HepG2 (cell line): ENCODE data around the gene ANKRD12. TPM values are rescaled to one million over a fixed set of nuclear protein-coding genes. Genes with fewer than 3 reads are reported as not detected.

Source experiments
- NCOA2 ChIP-seq: sonication (generic); formaldehyde crosslinking; IDR thresholded peaks from 2 replicates; pipeline ENCODE4 v1.8.0; 2022; ENCODE audit warnings: inconsistent platforms
- NFIB ChIP-seq: sonication (generic); formaldehyde crosslinking; IDR thresholded peaks from 2 replicates; pipeline ENCODE4 v1.9.0; 2021; ENCODE audit warnings: missing genetic modification reagents, mild to moderate bottlenecking, borderline replicate concordance
- ZBTB42 ChIP-seq: sonication (generic); formaldehyde crosslinking; IDR thresholded peaks from 2 replicates; pipeline ENCODE4 v1.5.0; 2020; ENCODE audit warnings: mild to moderate bottlenecking, missing genetic modification reagents
- ZNF563 ChIP-seq: sonication (generic); formaldehyde crosslinking; IDR thresholded peaks from 2 replicates; pipeline ENCODE4 v1.8.0; 2022; ENCODE audit warnings: mild to moderate bottlenecking, moderate library complexity, missing genetic modification reagents
- ZNF598 ChIP-seq: sonication (generic); formaldehyde crosslinking; IDR thresholded peaks from 2 replicates; pipeline ENCODE4 v1.5.1; 2020; ENCODE audit warnings: mild to moderate bottlenecking, missing genetic modification reagents, borderline replicate concordance
- ZSCAN30 ChIP-seq: sonication (generic); formaldehyde crosslinking; IDR thresholded peaks from 2 replicates; pipeline ENCODE4 v1.5.0; 2020; ENCODE audit warnings: mild to moderate bottlenecking, missing genetic modification reagents
- polyA plus RNA-seq, 8 experiments: library from polyadenylated mRNA; depleted of rRNA in 3 of 8; stranded (reverse) in 7 of 8; unstranded in 1 of 8; fragments of >200 nt; fragmentation: Illumina TruSeq in 4 of 8; extraction: Trizol in 4 of 8; gene quantifications; 2 replicates each; pipeline versions ENCODE4 v1.2.1 to v1.2.3, GENCODE V29; 2011 to 2016; ENCODE audit warnings: low read depth in 4 of 8, missing spikeins in 1 of 8, mixed read lengths in 1 of 8; ENCODE audit not compliant: insufficient read depth in 1 of 8
- total RNA-seq, 5 experiments: library from RNA; depleted of rRNA; stranded (reverse); fragments of >200 nt; fragmentation: Illumina TruSeq; extraction: Trizol; gene quantifications; 2 replicates each; pipeline ENCODE4 v1.2.3, GENCODE V29; 2016; ENCODE audit warnings: low read depth in 1 of 5
- TF ChIP-seq, protein P1 (sequence below): sonication (generic); formaldehyde crosslinking; IDR thresholded peaks from 2 replicates; pipeline ENCODE4 v1.4.0; 2020; ENCODE audit warnings: missing genetic modification reagents
- TF ChIP-seq, protein P2 (sequence below): sonication (generic); formaldehyde crosslinking; IDR thresholded peaks from 2 replicates; pipeline ENCODE4 v1.9.0; 2022; ENCODE audit warnings: low read depth, missing genetic modification reagents

Gene ANKRD12
- total and polyA plus RNA-seq, 2 of the 13 experiments (the other 11 are each of a cell fraction or from before 2014, with no cell fraction given), result 6.0 to 23.2 TPM

DNA sequence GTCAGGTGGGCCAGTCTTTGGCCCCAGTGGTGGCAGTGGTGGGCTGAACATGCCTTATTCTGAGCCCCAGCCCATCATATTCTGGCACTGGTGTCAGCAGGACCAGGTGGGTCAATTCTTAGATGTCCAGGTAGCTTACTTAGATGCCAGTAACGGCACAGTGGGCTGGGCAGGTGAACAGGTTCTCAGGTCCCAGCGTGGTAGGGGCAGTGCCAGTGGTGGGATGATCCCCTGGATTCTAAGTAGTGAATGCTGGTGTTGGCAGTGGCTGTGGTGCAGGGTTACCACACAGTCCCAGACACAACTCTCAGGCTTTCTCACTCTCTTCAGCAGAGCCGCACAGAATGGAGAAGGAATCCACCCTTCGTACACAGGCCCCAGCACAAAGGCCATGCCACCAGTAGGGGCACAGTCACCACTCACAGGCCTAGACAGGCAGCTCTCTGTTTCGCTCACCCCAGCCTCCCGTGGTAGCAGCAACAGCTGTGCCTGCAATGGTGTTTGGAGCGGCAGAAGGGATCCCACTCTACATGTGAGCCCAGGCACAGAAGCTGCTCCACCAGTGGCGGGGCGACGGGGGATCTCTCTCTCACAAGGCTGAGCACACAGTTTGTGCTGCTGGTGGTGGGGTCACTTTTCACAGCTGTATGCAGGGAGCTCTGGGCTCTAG is 97.3 kb downstream of the ANKRD12 start (continued):
- TF ChIP-seq, protein P1, sequence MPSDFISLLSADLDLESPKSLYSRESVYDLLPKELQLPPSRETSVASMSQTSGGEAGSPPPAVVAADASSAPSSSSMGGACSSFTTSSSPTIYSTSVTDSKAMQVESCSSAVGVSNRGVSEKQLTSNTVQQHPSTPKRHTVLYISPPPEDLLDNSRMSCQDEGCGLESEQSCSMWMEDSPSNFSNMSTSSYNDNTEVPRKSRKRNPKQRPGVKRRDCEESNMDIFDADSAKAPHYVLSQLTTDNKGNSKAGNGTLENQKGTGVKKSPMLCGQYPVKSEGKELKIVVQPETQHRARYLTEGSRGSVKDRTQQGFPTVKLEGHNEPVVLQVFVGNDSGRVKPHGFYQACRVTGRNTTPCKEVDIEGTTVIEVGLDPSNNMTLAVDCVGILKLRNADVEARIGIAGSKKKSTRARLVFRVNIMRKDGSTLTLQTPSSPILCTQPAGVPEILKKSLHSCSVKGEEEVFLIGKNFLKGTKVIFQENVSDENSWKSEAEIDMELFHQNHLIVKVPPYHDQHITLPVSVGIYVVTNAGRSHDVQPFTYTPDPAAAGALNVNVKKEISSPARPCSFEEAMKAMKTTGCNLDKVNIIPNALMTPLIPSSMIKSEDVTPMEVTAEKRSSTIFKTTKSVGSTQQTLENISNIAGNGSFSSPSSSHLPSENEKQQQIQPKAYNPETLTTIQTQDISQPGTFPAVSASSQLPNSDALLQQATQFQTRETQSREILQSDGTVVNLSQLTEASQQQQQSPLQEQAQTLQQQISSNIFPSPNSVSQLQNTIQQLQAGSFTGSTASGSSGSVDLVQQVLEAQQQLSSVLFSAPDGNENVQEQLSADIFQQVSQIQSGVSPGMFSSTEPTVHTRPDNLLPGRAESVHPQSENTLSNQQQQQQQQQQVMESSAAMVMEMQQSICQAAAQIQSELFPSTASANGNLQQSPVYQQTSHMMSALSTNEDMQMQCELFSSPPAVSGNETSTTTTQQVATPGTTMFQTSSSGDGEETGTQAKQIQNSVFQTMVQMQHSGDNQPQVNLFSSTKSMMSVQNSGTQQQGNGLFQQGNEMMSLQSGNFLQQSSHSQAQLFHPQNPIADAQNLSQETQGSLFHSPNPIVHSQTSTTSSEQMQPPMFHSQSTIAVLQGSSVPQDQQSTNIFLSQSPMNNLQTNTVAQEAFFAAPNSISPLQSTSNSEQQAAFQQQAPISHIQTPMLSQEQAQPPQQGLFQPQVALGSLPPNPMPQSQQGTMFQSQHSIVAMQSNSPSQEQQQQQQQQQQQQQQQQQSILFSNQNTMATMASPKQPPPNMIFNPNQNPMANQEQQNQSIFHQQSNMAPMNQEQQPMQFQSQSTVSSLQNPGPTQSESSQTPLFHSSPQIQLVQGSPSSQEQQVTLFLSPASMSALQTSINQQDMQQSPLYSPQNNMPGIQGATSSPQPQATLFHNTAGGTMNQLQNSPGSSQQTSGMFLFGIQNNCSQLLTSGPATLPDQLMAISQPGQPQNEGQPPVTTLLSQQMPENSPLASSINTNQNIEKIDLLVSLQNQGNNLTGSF, result no peak
- TF ChIP-seq, protein P2, sequence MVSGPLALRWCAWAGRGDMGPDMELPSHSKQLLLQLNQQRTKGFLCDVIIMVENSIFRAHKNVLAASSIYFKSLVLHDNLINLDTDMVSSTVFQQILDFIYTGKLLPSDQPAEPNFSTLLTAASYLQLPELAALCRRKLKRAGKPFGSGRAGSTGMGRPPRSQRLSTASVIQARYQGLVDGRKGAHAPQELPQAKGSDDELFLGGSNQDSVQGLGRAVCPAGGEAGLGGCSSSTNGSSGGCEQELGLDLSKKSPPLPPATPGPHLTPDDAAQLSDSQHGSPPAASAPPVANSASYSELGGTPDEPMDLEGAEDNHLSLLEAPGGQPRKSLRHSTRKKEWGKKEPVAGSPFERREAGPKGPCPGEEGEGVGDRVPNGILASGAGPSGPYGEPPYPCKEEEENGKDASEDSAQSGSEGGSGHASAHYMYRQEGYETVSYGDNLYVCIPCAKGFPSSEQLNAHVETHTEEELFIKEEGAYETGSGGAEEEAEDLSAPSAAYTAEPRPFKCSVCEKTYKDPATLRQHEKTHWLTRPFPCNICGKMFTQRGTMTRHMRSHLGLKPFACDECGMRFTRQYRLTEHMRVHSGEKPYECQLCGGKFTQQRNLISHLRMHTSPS, result no peak
- TF ChIP-seq NFIB (CRISPR knock-in tag), result no peak
- no peak for TF ChIP-seq ZNF563 (CRISPR knock-in tag)
- TF ChIP-seq ZNF598 (CRISPR knock-in tag), result no peak
- no peak for TF ChIP-seq ZSCAN30 (CRISPR knock-in tag)
- TF ChIP-seq ZBTB42 (CRISPR knock-in tag), result no peak
- no peak for TF ChIP-seq NCOA2 (CRISPR knock-in tag)
